Smooth muscle cell of the brain vasculature (primary cell): ENCODE data around the gene FAM163B.

Experiments
- DNase-seq: peaks from one replicate; pipeline ENCODE4 v3.0.0-alpha.2; 2012; ENCODE audit warnings: low read depth, low spot score

The FAM163B gene

GRCh38 chr9:133599470-133600173, 9.6 kb downstream of the FAM163B start:
- DNase-seq, result no peak

- DNase-seq, result no peak
Observed at GRCh38 chr9:133598978-133599377, 10.2 kb downstream of the FAM163B start.

- DNase-seq, result no peak
Observed at GRCh38 chr9:133597316-133597957, 11.8 kb downstream of the FAM163B start.

- DNase-seq, result no peak
Observed at GRCh38 chr9:133595910-133596309, 13.3 kb downstream of the FAM163B start.

DNA sequence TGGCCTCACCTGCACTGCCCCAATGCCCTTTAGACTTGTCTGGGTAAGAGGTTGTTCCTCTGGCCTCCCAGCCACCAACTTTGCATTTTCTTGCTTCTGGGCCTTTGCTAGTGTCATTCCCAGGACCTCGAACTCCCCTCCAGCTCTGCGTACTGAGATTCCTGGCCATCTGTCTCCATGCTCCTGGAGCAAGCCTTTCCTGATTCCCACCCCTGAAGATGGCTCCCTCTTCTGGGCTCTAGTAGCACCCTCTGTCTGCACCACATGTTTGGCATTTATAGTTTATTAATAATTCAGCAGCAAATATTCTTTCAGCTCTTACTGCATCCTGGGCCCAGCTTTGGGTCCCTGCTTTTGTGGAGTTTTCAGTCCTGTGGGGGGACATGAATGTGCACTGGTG, 14.9 kb downstream of the FAM163B start:
- no peak for DNase-seq

- DNase-seq, result no peak
Observed at GRCh38 chr9:133593587-133594253, 15.5 kb downstream of the FAM163B start.

DNA sequence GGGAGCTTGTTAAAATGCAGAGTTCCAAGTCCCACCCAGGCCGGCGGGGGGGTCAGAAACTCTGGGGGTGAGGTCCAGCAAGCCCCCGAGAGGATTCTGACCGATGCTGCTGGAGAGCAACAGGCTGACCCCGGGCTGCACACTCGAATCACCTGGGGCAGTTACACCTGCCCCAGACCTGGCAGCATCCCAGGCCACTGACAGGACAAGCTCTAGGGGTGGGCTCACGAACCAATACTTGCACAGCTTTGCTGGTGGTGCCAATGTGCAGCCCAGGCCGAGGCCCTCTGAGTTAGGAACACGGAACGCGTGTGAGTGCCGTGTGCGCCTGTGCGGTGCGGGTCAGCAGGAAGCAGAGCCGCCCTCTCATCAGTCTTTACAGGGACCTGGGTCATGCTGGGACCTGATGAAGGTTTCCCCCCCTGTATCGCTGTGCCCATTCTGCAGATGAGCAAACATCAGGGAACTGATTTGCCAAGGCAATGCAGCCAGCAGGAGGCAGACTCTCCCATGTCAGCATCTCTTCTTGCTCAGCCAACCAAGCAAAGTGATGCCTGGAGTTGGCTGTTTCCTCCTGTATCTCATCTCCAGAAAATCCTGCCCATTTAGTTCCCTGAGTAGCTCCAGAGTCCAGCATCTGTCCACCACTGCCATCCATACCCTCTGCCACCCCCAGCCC, 16.3 kb downstream of the FAM163B start:
- DNase-seq, result no peak

DNA sequence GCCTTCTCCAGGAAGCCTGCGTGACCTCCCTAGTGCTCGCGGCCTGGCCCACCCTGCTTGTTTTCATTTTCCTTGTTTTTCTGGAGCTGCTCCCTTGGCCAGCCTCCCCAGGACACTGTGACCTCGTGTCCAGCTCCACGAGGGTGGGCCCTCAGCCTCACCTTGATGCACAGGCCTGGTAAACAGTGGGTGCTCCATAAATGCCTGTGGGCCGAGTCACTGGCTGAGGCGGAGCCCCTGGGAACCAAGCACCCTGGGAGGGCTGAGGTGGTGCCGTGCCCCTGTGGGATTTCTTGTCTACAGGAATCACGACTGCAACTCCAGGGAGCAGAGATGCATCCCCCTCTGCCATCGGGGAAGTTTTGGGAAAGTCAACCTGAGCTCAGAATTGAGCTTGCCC, 17.2 kb downstream of the FAM163B start:
- DNase-seq, result no peak

- no peak for DNase-seq
Observed at GRCh38 chr9:133591116-133591910, 17.9 kb downstream of the FAM163B start.

DNA sequence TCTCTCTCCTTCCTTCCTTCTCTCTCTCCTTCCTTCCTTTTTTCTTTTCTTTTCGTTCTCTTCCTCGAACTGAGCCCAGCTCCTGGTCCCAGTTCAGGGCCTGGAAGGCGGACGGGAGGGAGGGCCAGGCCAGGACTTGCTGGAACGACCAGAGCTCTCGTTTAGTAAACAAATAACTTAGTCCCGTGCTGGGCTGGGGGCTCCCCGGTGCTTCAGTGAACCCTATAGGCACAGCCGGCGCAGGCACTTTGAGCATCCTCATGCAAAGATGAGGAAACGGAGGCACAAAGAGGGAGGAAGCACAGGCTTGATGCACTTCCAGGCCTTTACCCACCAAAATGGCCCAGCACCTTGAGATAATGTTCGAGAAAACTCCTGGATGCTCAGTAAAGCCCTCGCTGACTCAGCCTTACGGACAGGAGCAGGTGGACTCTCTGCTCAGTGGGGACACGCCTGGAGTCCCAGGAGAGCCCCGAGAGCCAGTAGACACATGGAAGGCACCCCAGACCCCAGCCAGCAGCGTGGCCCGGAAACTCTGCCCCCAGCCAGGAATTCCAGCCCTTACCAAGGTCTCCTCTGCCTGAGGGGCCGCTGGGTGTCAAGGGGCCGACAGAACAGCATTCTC, 18.8 kb downstream of the FAM163B start:
- DNase-seq, result no peak

GRCh38 chr9:133589454-133590227, 19.5 kb downstream of the FAM163B start:
- DNase-seq, result no peak

- DNase-seq, result no peak
Observed at GRCh38 chr9:133587466-133587865, 21.7 kb downstream of the FAM163B start.

DNA sequence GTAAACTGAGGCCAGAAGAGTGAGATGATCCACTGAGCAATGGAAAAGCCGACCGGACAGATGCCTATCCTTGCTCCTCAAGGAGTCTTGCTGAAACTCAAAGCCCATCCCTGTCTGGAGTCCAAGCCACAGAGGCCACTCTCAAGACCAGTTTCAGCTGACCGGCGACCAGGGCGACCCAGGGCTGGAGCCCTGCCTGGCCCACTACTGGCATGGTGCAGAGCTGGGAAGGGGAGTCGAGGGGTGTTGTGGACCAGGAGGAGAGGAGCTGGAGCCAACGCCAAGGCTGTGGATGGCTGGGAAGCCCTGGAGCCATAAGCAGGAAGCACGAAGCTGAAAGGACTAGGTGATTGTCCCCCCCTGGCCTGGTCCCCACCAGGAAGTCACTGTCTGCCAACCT, 22.1 kb downstream of the FAM163B start:
- DNase-seq, result no peak

- no peak for DNase-seq
Observed at GRCh38 chr9:133585481-133586351, 23.5 kb downstream of the FAM163B start.

- no peak for DNase-seq
Observed at GRCh38 chr9:133584559-133585476, 24.4 kb downstream of the FAM163B start.

DNA sequence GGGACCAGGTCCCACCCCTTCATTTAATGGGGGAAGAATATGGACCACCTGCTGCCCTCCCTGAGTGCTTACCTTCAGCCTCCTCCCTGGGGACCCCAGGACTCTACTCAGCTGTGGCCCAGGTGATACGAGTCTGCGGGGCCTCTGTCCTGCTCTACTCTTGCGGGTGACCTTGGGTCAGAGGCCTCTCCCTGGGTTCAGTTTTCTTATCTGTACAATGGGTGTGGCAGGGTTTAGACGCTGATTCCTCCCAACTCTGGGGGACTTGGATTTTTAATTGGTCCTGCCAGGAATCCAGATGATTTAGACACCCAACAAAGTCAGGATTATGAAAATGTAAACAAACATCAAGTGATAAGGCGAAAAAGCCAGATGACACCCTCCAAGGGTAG, 25.0 kb downstream of the FAM163B start:
- DNase-seq, result no peak

DNA sequence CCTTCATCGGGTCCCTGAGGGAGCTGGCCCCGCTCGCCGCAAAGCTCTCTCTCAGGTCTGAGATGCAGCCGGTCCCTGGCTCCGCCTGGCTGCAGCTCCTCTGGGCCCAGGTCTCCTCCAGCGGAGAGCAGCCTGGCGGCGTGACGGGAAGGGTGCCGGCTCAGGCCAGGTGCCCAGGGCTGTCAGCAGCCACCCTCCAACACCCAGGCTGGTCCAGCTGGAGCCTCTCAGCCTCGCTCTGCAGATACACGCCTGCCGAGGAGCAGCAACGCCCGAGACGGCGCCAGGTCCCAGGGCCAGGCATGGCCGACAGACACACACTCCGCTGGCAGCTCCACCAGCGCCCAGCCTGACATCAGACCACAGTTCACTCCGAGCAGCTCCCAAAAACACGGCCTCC, 25.6 kb downstream of the FAM163B start:
- DNase-seq, result no peak

DNA sequence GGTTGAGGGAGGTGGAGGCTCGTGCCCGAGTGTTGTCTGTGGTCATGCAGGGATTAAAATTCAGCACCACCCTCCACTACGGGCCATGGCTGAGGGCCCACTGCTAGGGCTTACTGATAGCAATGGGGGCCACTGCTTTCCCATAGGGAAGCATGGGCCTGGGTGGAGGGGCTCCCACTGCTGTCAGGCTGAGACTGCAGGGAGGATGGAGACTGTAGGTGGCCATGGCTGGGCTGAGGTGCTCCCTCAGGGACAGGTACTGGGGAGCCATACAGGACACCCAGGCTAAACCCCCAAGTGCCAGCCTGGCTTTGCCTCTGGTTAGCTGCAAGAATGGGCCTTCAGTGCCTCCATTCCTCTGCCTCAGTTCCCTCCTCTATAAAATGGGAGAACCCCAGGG, 26.1 kb downstream of the FAM163B start:
- no peak for DNase-seq
